Spinal cord (tissue), 10 donors: ENCODE data around the gene KLHDC7B. TPM values are rescaled to one million over a fixed set of nuclear protein-coding genes. Genes with fewer than 3 reads are reported as not detected.

Source experiments
- DNase-seq, 6 donors: peaks; one replicate each; pipeline versions ENCODE4 v3.0.0 to v3.0.0-alpha.2; 2013 to 2015; ENCODE audit warnings: low spot score in 6 of 6, low read depth in 4 of 6
- H3K27ac ChIP-seq: one replicate; pipeline ENCODE4 v1.5.1; 2013; ENCODE audit warnings: low read depth, low read length, control low read depth
- H3K27me3 ChIP-seq: one replicate; pipeline ENCODE4 v1.6.1; 2013; ENCODE audit warnings: low read length; ENCODE audit not compliant: control insufficient read depth, insufficient read depth
- H3K36me3 ChIP-seq: one replicate; pipeline ENCODE4 v1.6.1; 2013; ENCODE audit warnings: low read length; ENCODE audit not compliant: control insufficient read depth, insufficient read depth
- H3K4me1 ChIP-seq: one replicate; pipeline ENCODE4 v1.6.1; 2013; ENCODE audit warnings: low read length; ENCODE audit not compliant: control insufficient read depth, insufficient read depth
- H3K4me3 ChIP-seq: one replicate; pipeline ENCODE4 v1.5.1; 2013; ENCODE audit warnings: low read depth, low read length, control low read depth
- H3K9me3 ChIP-seq: one replicate; pipeline ENCODE4 v1.6.1; 2013; ENCODE audit warnings: low read length; ENCODE audit not compliant: control insufficient read depth, insufficient read depth
- WGBS: methylation state at CpG from one replicate; pipeline ENCODE4 v1.1.5; 2013; ENCODE audit warnings: missing lambda C conversion rate; ENCODE audit not compliant: insufficient coverage; 5-methylcytosine and 5-hydroxymethylcytosine counted together
- polyA plus RNA-seq, 2 donors: library from polyadenylated mRNA; unstranded; fragments of 120-200 nt; gene quantifications; one replicate each; pipeline ENCODE4 v1.2.1, GENCODE V29; 2013; ENCODE audit not compliant: insufficient read length in 2 of 2
- total RNA-seq, 2 donors: library from RNA; depleted of rRNA in 1 of 2; stranded (reverse); fragments of 120-200 nt in 1 of 2; fragments of >200 nt in 1 of 2; gene quantifications; one replicate each; pipeline versions ENCODE4 v1.2.3 to v1.2.4, GENCODE V29; 2013 to 2014
- donor health status: healthy.

KLHDC7B gene
- total and polyA plus RNA-seq, 4 donors = 0.06 to 0.22 TPM; not detected in 2

- H3K4me1 ChIP-seq = peaks cover 44% of the 10 kb centered on the region
- DNase-seq = no peak
- 69% methylated on average over 16 of the region's 18 CpGs for WGBS
- H3K4me3 ChIP-seq = no peak overlapping the region
- no peak overlapping the region for H3K27ac ChIP-seq
- no peaks in the 10 kb centered on the region for H3K27me3 ChIP-seq
- no peaks in the 10 kb centered on the region for H3K9me3 ChIP-seq
- peaks cover 81% of the 10 kb centered on the region for H3K36me3 ChIP-seq
Measured at GRCh38 chr22:50576806-50577696, 31.4 kb downstream of the KLHDC7B start.

GRCh38 chr22:50577697-50577986 lies 31.9 kb downstream of the KLHDC7B start:
- no peak for DNase-seq
- Histone ChIP-seq H3K9me3 (no peaks in the 10 kb centered on the region), H3K27me3 (no peaks in the 10 kb centered on the region), H3K36me3 (peaks cover 76% of the 10 kb centered on the region), H3K4me3 (no peak overlapping the region), H3K27ac (no peak overlapping the region), H3K4me1 (peaks cover 45% of the 10 kb centered on the region)
- 34% methylated on average over 23 of the region's 23 CpGs for WGBS

GRCh38 chr22:50577987-50578775 lies 32.5 kb downstream of the KLHDC7B start, which contains the start of gene CPT1B:
TSS of gene CPT1B (minus strand) at chr22:50578427. CDS start at chr22:50577915, 512 bp downstream.
- H3K27me3 ChIP-seq = no peaks in the 10 kb centered on the region
- no peak within 1 kb of the TSS for H3K27ac ChIP-seq
- no peak within 1 kb of the TSS for H3K4me3 ChIP-seq
- 12% methylated on average over 47 of the region's 63 CpGs for WGBS
- H3K9me3 ChIP-seq = no peaks in the 10 kb centered on the region
- H3K36me3 ChIP-seq = peaks cover 70% of the 10 kb centered on the region
- peaks cover 44% of the 10 kb centered on the region for H3K4me1 ChIP-seq
- DNase-seq = no peak

GRCh38 chr22:50578776-50579310 lies 33.1 kb downstream of the KLHDC7B start:
- 66% methylated on average over 5 of the region's 8 CpGs for WGBS
- Histone ChIP-seq H3K27me3 (no peaks in the 10 kb centered on the region), H3K4me3 (no peak overlapping the region), H3K27ac (no peak overlapping the region), H3K4me1 (peaks cover 44% of the 10 kb centered on the region), H3K9me3 (no peaks in the 10 kb centered on the region), H3K36me3 (peaks cover 64% of the 10 kb centered on the region)
- DNase-seq = no peak

GRCh38 chr22:50579752-50580151 lies 34.1 kb downstream of the KLHDC7B start:
- peaks cover 39% of the 10 kb centered on the region for H3K4me1 ChIP-seq
- no peak for DNase-seq
- no peak overlapping the region for H3K27ac ChIP-seq
- whole genome bisulfite sequencing = 100% methylated on average over 1 of the region's 4 CpGs
- no peaks in the 10 kb centered on the region for H3K9me3 ChIP-seq
- no peak overlapping the region for H3K4me3 ChIP-seq
- no peaks in the 10 kb centered on the region for H3K27me3 ChIP-seq
- peaks cover 59% of the 10 kb centered on the region for H3K36me3 ChIP-seq

- Histone ChIP-seq H3K9me3 (no peaks in the 10 kb centered on the region), H3K36me3 (peaks cover 49% of the 10 kb centered on the region), H3K27me3 (no peaks in the 10 kb centered on the region), H3K4me1 (peaks cover 39% of the 10 kb centered on the region), H3K27ac (no peak overlapping the region), H3K4me3 (peak overlapping the region; percentile 89)
- no peak for DNase-seq
- 92% methylated on average over 21 of the region's 22 CpGs for WGBS
Measured at GRCh38 chr22:50581031-50581949, 35.6 kb downstream of the KLHDC7B start.

- Histone ChIP-seq H3K36me3 (peaks cover 41% of the 10 kb centered on the region), H3K4me1 (peaks cover 39% of the 10 kb centered on the region), H3K27me3 (no peaks in the 10 kb centered on the region), H3K4me3 (peak overlapping the region; percentile 89), H3K27ac (peak overlapping the region; percentile 88), H3K9me3 (no peaks in the 10 kb centered on the region)
- peak in 1 of 6 donors; percentile 60 for DNase-seq
- 5% methylated on average over 38 of the region's 39 CpGs for WGBS
Measured at GRCh38 chr22:50581950-50582492, 36.3 kb downstream of the KLHDC7B start.

GRCh38 chr22:50582493-50583293 lies 37.0 kb downstream of the KLHDC7B start, which contains the start of gene CHKB:
TSS of gene CHKB (minus strand) at chr22:50582849. CDS start at chr22:50582781, 68 bp downstream.
- WGBS = under 1% methylated on average over 96 of the region's 96 CpGs
- H3K4me3 ChIP-seq = peak within 1 kb of the TSS; percentile 89
- H3K27ac ChIP-seq = peak within 1 kb of the TSS; percentile 88
- no peaks in the 10 kb centered on the region for H3K9me3 ChIP-seq
- no peaks in the 10 kb centered on the region for H3K27me3 ChIP-seq
- DNase-seq = peak; percentile 94 to 100 (median 98)
- peaks cover 39% of the 10 kb centered on the region for H3K4me1 ChIP-seq
- peaks cover 37% of the 10 kb centered on the region for H3K36me3 ChIP-seq
